RWPE2 (cell line): ENCODE data around the gene WNT5B.

Source experiments
- ATAC-seq: fragments of 200-7000 bp; cut with Tn5 transposase; 3 replicates; pipeline ENCODE4 v1.9.1; 2021; ENCODE audit warnings: low read depth
- DNase-seq: peaks from one replicate; pipeline ENCODE4 v3.0.0-alpha.2; 2020; ENCODE audit warnings: low spot score
- H3K27ac ChIP-seq: fragments of 450-650 bp; 2 replicates; pipeline ENCODE4 v1.5.1; 2017; ENCODE audit warnings: mild to moderate bottlenecking; ENCODE audit not compliant: poor library complexity, severe bottlenecking
- H3K27me3 ChIP-seq: fragments of 250-450 bp; sonication (Bioruptor Pico); 2 replicates; pipeline ENCODE4 v1.5.1; 2021; ENCODE audit warnings: mild to moderate bottlenecking, moderate library complexity; ENCODE audit not compliant: insufficient read depth, poor library complexity, severe bottlenecking
- H3K36me3 ChIP-seq: fragments of 250-450 bp; sonication (Bioruptor Pico); 2 replicates; pipeline ENCODE4 v1.5.1; 2020; ENCODE audit warnings: low read depth, mild to moderate bottlenecking, moderate library complexity
- H3K4me1 ChIP-seq: fragments of 250-450 bp; sonication (Bioruptor Pico); 2 replicates; pipeline ENCODE4 v1.5.1; 2021; ENCODE audit warnings: mild to moderate bottlenecking, moderate library complexity; ENCODE audit not compliant: insufficient read depth, poor library complexity, severe bottlenecking
- H3K4me3 ChIP-seq: fragments of 250-450 bp; sonication (Bioruptor Pico); 2 replicates; pipeline ENCODE4 v1.5.1; 2021; ENCODE audit warnings: mild to moderate bottlenecking, moderate library complexity; ENCODE audit not compliant: severe bottlenecking
- H3K9me3 ChIP-seq: fragments of 250-450 bp; sonication (Bioruptor Pico); 2 replicates; pipeline ENCODE4 v1.5.1; 2021; ENCODE audit warnings: mild to moderate bottlenecking, moderate library complexity; ENCODE audit not compliant: severe bottlenecking
- TF ChIP-seq, protein P1 (sequence below): fragments of 450-650 bp; IDR thresholded peaks from one replicate; pipeline ENCODE4 v1.5.1; 2017; ENCODE audit warnings: mild to moderate bottlenecking, moderate library complexity; ENCODE audit not compliant: poor library complexity, severe bottlenecking

The WNT5B gene

DNA sequence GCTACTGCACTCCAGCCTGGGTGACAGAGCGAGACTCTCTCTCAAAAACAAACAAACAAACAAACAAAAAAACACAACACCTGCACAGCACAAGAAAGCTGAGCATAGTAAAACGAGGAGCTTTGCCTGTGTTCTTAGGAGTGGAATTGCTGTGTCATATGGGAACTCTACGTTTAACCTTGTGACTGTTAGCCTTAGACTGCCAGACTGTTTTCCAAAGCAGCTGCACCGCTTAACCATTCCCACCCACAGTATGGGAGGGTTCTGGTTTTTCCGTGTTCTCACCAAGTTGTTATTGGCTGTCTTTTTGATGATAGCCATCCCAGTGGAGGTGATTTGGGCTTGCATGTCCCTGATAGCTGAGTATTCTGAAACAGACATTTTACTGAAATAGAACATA lies 9.2 kb downstream of the WNT5B start:
- DNase-seq (no peak), ATAC-seq (no peak)
- Histone ChIP-seq H3K4me1 (no peaks in the 10 kb centered on the region), H3K4me3 (no peak overlapping the region), H3K9me3 (no peaks in the 10 kb centered on the region), H3K27me3 (no peaks in the 10 kb centered on the region), H3K27ac (no peak overlapping the region), H3K36me3 (no peaks in the 10 kb centered on the region)
- TF ChIP-seq, protein P1, sequence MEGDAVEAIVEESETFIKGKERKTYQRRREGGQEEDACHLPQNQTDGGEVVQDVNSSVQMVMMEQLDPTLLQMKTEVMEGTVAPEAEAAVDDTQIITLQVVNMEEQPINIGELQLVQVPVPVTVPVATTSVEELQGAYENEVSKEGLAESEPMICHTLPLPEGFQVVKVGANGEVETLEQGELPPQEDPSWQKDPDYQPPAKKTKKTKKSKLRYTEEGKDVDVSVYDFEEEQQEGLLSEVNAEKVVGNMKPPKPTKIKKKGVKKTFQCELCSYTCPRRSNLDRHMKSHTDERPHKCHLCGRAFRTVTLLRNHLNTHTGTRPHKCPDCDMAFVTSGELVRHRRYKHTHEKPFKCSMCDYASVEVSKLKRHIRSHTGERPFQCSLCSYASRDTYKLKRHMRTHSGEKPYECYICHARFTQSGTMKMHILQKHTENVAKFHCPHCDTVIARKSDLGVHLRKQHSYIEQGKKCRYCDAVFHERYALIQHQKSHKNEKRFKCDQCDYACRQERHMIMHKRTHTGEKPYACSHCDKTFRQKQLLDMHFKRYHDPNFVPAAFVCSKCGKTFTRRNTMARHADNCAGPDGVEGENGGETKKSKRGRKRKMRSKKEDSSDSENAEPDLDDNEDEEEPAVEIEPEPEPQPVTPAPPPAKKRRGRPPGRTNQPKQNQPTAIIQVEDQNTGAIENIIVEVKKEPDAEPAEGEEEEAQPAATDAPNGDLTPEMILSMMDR: no peak

DNA sequence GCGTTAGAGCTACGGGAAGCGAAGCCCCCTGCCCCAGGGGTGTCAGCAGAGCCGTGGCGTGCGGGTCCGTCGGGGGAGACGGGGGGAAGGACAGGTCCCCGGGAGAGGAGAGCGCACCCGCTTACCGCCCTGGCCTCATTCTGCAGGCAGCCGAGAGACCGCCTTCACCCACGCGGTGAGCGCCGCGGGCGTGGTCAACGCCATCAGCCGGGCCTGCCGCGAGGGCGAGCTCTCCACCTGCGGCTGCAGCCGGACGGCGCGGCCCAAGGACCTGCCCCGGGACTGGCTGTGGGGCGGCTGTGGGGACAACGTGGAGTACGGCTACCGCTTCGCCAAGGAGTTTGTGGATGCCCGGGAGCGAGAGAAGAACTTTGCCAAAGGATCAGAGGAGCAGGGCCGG lies 10.5 kb downstream of the WNT5B start:
- TF ChIP-seq, protein P1: no peak
- H3K4me1 ChIP-seq: no peaks in the 10 kb centered on the region
- H3K4me3 ChIP-seq: no peak overlapping the region
- H3K36me3 ChIP-seq: no peaks in the 10 kb centered on the region
- DNase-seq (no peak), ATAC-seq (no peak)
- H3K9me3 ChIP-seq: no peaks in the 10 kb centered on the region
- H3K27me3 ChIP-seq: no peaks in the 10 kb centered on the region
- H3K27ac ChIP-seq: no peak overlapping the region

- no peaks in the 10 kb centered on the region for H3K4me1 ChIP-seq
- TF ChIP-seq, protein P1: no peak
- DNase-seq: no peak
These were observed 11.6 kb downstream of the WNT5B start for GRCh38 chr12:1640328-1641234.

GRCh38 chr12:1642513-1642912 lies 13.5 kb downstream of the WNT5B start:
- H3K9me3 ChIP-seq: no peaks in the 10 kb centered on the region
- no peak overlapping the region for H3K4me3 ChIP-seq
- TF ChIP-seq, protein P1: no peak
- H3K4me1 ChIP-seq: no peaks in the 10 kb centered on the region
- no peaks in the 10 kb centered on the region for H3K27me3 ChIP-seq
- ATAC-seq (no peak), DNase-seq (no peak)
- no peak overlapping the region for H3K27ac ChIP-seq
- no peaks in the 10 kb centered on the region for H3K36me3 ChIP-seq

More at GRCh38 chr12:1640328-1641234, 11.6 kb downstream of the WNT5B start:
- no peaks in the 10 kb centered on the region for H3K27me3 ChIP-seq
- no peak overlapping the region for H3K27ac ChIP-seq
- no peaks in the 10 kb centered on the region for H3K9me3 ChIP-seq
- no peaks in the 10 kb centered on the region for H3K36me3 ChIP-seq
- H3K4me3 ChIP-seq: no peak overlapping the region
- ATAC-seq: no peak

GRCh38 chr12:1643043-1643442 lies 14.0 kb downstream of the WNT5B start:
- H3K9me3 ChIP-seq: no peaks in the 10 kb centered on the region
- H3K27ac ChIP-seq: no peak overlapping the region
- ATAC-seq (no peak), DNase-seq (no peak)
- no peak overlapping the region for H3K4me3 ChIP-seq
- no peaks in the 10 kb centered on the region for H3K4me1 ChIP-seq
- H3K27me3 ChIP-seq: no peaks in the 10 kb centered on the region
- no peaks in the 10 kb centered on the region for H3K36me3 ChIP-seq
- TF ChIP-seq, protein P1: no peak
